Eye (tissue), 1 donor: Measurements from ENCODE around the gene PDGFRB.

ENCODE experiments used
- DNase-seq: peaks from one replicate; pipeline ENCODE4 v3.0.0-alpha.2; 2015

PDGFRB gene

GRCh38 chr5:150143350-150144245, 12.0 kb downstream of the PDGFRB start:
- peak; percentile 47 for DNase-seq

- DNase-seq, result no peak
These were observed 12.7 kb downstream of the PDGFRB start for GRCh38 chr5:150142959-150143349.

- no peak for DNase-seq
These were observed 13.3 kb downstream of the PDGFRB start for GRCh38 chr5:150142185-150142958.

GRCh38 chr5:150141544-150142184, 14.0 kb downstream of the PDGFRB start:
- DNase-seq, result peak; percentile 64

- DNase-seq, result peak; percentile 61
These were observed 14.8 kb downstream of the PDGFRB start for GRCh38 chr5:150140830-150141229.

GRCh38 chr5:150139334-150139733, 16.3 kb downstream of the PDGFRB start:
- no peak for DNase-seq

- DNase-seq, result peak; percentile 94
These were observed 16.9 kb downstream of the PDGFRB start for GRCh38 chr5:150138551-150139265.

- peak; percentile 30 for DNase-seq
These were observed 17.6 kb downstream of the PDGFRB start for GRCh38 chr5:150137997-150138396.

GRCh38 chr5:150137168-150137957, 18.3 kb downstream of the PDGFRB start:
- peak; percentile 49 for DNase-seq

GRCh38 chr5:150136305-150137167, 19.1 kb downstream of the PDGFRB start:
- DNase-seq, result peak; percentile 90

- peak; percentile 58 for DNase-seq
These were observed 19.9 kb downstream of the PDGFRB start for GRCh38 chr5:150135557-150136304.

GRCh38 chr5:150134198-150134588, 21.5 kb downstream of the PDGFRB start:
- no peak for DNase-seq

- no peak for DNase-seq
These were observed 22.0 kb downstream of the PDGFRB start for GRCh38 chr5:150133581-150134197.

- DNase-seq, result no peak
These were observed 22.9 kb downstream of the PDGFRB start for GRCh38 chr5:150132740-150133139.

GRCh38 chr5:150131978-150132694, 23.5 kb downstream of the PDGFRB start:
- no peak for DNase-seq

GRCh38 chr5:150131461-150131860, 24.2 kb downstream of the PDGFRB start:
- no peak for DNase-seq

GRCh38 chr5:150130493-150130922, 25.1 kb downstream of the PDGFRB start:
- no peak for DNase-seq

GRCh38 chr5:150129813-150130492, 25.7 kb downstream of the PDGFRB start:
- peak; percentile 90 for DNase-seq
